GM18870 (cell line): ENCODE data around the gene RUNX3.

Source experiments
- ATAC-seq: cut with Tn5 transposase; IDR thresholded peaks from one replicate; pipeline ENCODE4 v1.9.1; 2021; ENCODE audit warnings: moderate library complexity; ENCODE audit not compliant: unreplicated experiment

Gene RUNX3

GRCh38 chr1:24888971-24889676, 41.0 kb downstream of the RUNX3 start:
- no peak for ATAC-seq

- no peak for ATAC-seq
These were observed 41.8 kb downstream of the RUNX3 start for GRCh38 chr1:24888061-24888970.

GRCh38 chr1:24886241-24886640, 43.8 kb downstream of the RUNX3 start:
- no peak for ATAC-seq

GRCh38 chr1:24884751-24885150, 45.3 kb downstream of the RUNX3 start:
- no peak for ATAC-seq

- ATAC-seq = no peak
These were observed 49.0 kb downstream of the RUNX3 start for GRCh38 chr1:24881034-24881433.

GRCh38 chr1:24878775-24879742, 51.0 kb downstream of the RUNX3 start:
- ATAC-seq = no peak

GRCh38 chr1:24878045-24878444, 52.0 kb downstream of the RUNX3 start:
- no peak for ATAC-seq

- ATAC-seq = no peak
These were observed 54.0 kb downstream of the RUNX3 start for GRCh38 chr1:24875991-24876506.

- ATAC-seq = no peak
These were observed 54.8 kb downstream of the RUNX3 start for GRCh38 chr1:24875257-24875656.

- ATAC-seq = no peak
These were observed 55.4 kb downstream of the RUNX3 start for GRCh38 chr1:24874611-24875234.

GRCh38 chr1:24874056-24874455, 56.0 kb downstream of the RUNX3 start:
- no peak for ATAC-seq

GRCh38 chr1:24873148-24873547, 56.9 kb downstream of the RUNX3 start:
- ATAC-seq = no peak

GRCh38 chr1:24872061-24872850, 57.8 kb downstream of the RUNX3 start:
- no peak for ATAC-seq

GRCh38 chr1:24871306-24871901, 58.7 kb downstream of the RUNX3 start:
- no peak for ATAC-seq

- no peak for ATAC-seq
These were observed 59.4 kb downstream of the RUNX3 start for GRCh38 chr1:24870551-24871195.

GRCh38 chr1:24868016-24868875, 61.8 kb downstream of the RUNX3 start:
- no peak for ATAC-seq

GRCh38 chr1:24867084-24867870, 62.8 kb downstream of the RUNX3 start:
- ATAC-seq = no peak
